SK-N-SH treated with all-trans-retinoic acid at 6 μM for 48 hours (cell line): ENCODE data around the gene NALCN.

Experiments
- BACH2 ChIP-seq: fragments of 250-450 bp; sonication (Bioruptor Pico); IDR thresholded peaks from 2 replicates; pipeline ENCODE4 v1.9.0; 2021; ENCODE audit warnings: mild to moderate bottlenecking, borderline replicate concordance
- PATZ1 ChIP-seq: fragments of 250-450 bp; sonication (Bioruptor Pico); IDR thresholded peaks from 2 replicates; pipeline ENCODE4 v1.8.0; 2020; ENCODE audit warnings: mild to moderate bottlenecking, moderate library complexity, borderline replicate concordance
- RARB ChIP-seq: fragments of 250-450 bp; sonication (Bioruptor Pico); IDR thresholded peaks from 2 replicates; pipeline ENCODE4 v1.8.0; 2021; ENCODE audit warnings: mild to moderate bottlenecking, moderate library complexity
- ZC3H10 ChIP-seq: fragments of 250-450 bp; sonication (Bioruptor Pico); IDR thresholded peaks from 2 replicates; pipeline ENCODE4 v1.5.1; 2021; ENCODE audit warnings: mild to moderate bottlenecking, moderate library complexity
- ZNF565 ChIP-seq: fragments of 450-650 bp; formaldehyde crosslinking; conservative IDR thresholded peaks from 2 replicates; pipeline ENCODE4 v1.5.0; 2020; ENCODE audit warnings: low read depth, mild to moderate bottlenecking, moderate library complexity
- TF ChIP-seq, protein P1 (sequence below): fragments of 250-450 bp; sonication (Bioruptor Pico); IDR thresholded peaks from 2 replicates; pipeline ENCODE4 v1.8.0; 2021; ENCODE audit warnings: low read depth, mild to moderate bottlenecking, moderate library complexity, borderline replicate concordance

DNA sequence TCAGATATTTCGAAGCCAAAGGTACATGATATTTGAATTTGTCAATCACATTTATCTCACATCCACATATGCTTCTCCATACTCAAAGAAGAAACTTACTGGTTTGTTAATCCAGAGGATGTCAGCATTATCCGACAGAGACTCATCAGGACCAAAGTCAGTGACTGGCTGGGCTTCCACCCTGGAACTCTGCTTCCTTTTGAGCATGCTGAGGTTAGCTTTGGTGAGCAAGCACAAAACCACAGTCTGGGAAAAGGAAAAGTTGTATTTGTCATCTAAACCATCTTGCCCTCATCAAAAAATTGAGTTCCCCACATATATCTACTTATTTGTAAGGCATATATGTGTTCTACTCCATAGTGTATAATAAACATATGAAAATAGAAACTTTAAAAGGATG lies 17.4 kb downstream of the NALCN start:
- TF ChIP-seq PATZ1 = no peak
- TF ChIP-seq RARB (CRISPR knock-in tag) = no peak
- TF ChIP-seq ZC3H10 (CRISPR knock-in tag) = no peak
- TF ChIP-seq BACH2 (CRISPR knock-in tag) = no peak
- TF ChIP-seq, protein P1, sequence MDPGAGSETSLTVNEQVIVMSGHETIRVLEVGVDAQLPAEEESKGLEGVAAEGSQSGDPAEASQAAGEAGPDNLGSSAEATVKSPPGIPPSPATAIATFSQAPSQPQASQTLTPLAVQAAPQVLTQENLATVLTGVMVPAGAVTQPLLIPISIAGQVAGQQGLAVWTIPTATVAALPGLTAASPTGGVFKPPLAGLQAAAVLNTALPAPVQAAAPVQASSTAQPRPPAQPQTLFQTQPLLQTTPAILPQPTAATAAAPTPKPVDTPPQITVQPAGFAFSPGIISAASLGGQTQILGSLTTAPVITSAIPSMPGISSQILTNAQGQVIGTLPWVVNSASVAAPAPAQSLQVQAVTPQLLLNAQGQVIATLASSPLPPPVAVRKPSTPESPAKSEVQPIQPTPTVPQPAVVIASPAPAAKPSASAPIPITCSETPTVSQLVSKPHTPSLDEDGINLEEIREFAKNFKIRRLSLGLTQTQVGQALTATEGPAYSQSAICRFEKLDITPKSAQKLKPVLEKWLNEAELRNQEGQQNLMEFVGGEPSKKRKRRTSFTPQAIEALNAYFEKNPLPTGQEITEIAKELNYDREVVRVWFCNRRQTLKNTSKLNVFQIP = no peak
- TF ChIP-seq ZNF565 (CRISPR knock-in tag) = no peak
